Daoy (cell line): ENCODE results near the gene TMUB1. TPM values are rescaled to one million over a fixed set of nuclear protein-coding genes. Genes with fewer than 3 reads are reported as not detected.
A peak's percentile ranks its signal among the peaks of the same experiment; 100 is the strongest.

ENCODE experiments used
- DNase-seq: peaks from one replicate; pipeline ENCODE4 v3.0.0-alpha.2; 2015; ENCODE audit warnings: low read depth
- total RNA-seq: library from RNA; depleted of rRNA; stranded (reverse); fragments of >200 nt; shearing (Covaris generic); gene quantifications from 2 replicates; pipeline ENCODE4 v1.2.3, GENCODE V29; 2014

Gene TMUB1
- total RNA-seq, 1 experiment from 2014 or later, result 51.2 TPM

DNA sequence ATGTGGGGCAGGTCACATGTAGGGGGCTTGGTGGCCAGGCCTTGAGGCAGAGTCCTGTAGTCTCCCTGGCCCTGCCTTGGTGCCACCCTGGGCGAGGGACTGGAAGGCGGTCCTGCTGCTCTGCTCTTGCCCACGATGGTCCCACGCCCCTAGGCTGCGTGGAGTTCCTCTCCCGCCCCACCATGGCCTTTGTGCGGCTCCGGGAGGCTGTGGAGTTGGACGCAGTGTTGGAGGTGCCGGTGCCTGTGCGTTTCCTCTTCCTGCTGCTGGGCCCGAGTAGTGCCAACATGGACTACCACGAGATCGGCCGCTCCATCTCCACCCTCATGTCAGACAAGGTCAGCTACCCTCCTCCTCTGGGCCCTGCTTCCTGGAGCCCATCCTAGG lies 12.7 kb downstream of the TMUB1 start:
- no peak for DNase-seq

DNA sequence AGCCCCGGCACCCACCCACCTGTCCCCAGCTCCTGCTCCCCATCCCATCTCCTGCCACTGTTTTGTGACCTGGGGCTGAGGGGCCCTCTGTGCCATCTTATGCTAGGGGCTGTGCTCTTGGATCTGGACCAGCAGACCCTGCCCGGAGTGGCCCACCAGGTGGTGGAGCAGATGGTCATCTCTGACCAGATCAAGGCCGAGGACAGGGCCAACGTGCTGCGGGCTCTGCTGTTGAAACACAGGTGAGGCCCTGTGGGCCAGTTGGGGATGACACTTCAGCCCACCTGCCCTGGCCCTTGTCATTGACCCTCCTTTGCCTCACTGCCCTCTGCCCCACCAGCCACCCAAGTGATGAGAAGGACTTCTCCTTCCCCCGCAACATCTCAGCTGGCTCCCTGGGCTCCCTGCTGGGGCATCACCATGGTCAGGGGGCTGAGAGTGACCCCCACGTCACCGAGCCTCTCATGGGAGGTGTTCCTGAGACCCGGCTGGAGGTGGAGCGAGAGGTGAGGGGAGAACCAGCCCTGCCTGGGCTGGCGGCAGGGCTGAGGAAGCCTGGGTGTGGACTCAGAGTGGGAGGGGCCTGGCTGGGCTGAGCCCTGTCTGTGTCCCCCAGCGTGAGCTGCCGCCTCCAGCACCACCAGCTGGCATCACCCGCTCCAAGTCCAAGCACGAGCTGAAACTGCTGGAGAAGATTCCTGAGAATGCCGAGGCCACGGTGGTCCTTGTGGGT lies 13.3 kb downstream of the TMUB1 start:
- DNase-seq, result no peak

DNA sequence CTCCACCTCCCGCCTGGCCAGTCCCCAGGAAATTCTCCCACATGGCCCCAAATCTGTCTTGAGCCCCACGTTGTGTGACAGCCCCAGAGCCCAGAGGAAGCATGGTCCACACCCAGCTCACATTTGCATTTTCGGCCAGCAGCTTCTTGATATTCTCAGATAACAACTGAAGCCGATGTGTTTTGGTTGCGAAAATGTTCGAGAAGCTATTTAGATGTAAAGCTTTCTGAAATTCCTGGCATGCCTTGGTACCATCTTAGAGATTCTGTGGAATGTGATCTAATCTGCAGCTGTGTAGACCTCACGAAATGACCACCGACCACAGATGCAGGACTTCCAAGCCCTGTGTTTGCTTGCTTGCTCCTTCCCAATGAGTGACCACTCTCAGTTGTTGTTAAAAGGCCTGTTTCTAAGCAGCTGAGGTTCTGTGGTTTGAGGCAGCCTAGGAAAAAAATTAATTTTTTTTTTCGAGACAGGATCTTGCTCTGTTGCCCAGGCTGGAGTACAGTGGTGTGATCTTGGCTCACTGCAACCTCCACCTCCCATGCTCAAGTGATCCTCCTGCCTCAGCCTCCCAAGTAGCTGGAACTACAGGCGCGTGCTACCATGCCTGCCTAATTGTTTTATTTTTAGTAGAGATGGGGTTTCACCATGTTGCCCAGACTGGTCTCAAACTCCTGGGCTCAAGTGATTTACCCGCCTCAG lies 15.1 kb downstream of the TMUB1 start:
- no peak for DNase-seq

DNA sequence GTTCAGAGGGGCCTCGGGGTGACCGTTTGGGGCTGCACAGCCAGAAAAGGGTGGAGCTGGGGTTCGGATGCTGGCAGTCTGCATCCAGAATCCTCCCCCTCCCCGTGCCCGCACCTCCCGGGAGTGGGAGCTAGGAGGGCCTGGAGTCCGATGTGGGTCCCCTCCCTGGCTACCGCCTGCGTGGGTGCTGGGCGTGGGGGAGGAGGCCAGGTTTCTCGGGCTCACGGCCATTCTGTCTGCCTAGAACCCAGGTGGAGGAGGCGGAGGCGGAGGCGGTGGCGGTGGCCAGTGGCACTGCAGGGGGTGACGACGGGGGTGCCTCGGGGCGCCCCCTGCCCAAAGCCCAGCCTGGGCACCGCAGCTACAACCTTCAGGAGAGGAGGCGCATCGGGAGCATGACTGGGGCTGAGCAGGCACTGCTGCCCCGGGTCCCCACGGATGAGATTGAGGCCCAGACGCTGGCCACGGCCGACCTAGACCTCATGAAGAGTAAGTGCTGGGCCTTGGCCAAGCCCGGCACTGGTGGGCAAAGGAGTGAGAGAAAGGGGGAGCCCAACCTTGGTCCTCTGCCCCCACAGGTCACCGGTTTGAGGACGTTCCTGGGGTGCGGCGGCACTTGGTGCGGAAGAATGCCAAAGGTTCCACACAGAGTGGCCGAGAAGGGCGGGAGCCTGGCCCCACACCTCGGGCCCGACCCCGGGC lies 16.9 kb downstream of the TMUB1 start:
- no peak for DNase-seq

DNA sequence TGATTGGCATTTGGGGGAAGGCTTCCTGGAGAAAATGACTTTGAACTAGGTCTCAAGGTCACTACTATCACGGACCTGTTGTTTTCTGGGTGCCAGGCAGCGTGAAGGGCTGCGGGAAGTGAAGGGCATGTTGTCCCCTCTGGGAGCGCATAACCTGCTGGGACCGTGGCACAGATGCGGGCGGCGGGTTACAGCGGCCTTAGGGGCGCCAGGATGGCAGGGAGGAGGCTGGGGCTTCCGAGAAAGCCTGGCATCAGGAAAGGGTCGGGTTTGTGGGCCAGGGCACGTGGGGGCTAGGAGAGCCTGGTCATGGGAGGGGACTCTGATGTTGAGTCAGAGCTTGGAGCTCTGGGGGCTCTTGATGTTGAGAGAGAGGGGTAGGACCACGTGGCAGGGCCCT lies 17.8 kb downstream of the TMUB1 start:
- no peak for DNase-seq

DNA sequence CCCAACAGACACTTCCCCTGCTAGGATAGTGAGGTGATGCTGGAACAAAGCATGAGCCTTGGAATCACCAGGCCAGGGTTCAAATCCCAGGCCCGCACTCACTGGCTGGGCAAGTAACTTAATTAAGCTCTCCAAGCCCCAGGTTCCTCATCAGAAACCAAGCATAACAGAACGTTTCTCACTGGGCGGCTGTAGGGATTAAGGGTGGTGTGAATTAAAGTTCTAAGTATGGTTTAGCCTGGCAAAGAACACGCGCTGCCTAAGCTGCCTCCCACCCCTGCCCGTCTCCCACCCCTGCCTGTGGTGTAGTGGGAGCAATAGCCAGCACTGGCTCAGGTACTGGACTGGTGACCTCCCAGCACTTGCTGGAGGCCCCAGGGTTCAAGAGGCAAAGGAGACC lies 18.3 kb downstream of the TMUB1 start:
- no peak for DNase-seq

DNA sequence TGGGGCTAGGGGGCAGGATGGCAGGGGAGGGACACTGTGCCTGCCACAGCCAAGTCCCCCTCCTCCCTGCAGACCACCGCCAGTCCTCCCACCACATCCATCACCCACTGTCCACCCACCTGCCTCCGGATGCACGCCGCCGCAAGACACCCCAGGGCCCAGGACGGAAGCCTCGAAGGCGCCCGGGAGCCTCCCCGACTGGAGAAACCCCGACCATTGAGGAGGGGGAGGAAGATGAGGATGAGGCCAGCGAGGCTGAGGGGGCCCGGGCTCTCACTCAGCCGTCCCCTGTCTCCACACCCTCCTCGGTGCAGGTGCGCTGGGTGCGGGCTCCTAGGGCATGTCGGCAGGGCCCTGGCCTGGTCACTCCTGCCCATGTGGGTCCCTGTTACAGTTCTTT lies 18.8 kb downstream of the TMUB1 start:
- no peak for DNase-seq

DNA sequence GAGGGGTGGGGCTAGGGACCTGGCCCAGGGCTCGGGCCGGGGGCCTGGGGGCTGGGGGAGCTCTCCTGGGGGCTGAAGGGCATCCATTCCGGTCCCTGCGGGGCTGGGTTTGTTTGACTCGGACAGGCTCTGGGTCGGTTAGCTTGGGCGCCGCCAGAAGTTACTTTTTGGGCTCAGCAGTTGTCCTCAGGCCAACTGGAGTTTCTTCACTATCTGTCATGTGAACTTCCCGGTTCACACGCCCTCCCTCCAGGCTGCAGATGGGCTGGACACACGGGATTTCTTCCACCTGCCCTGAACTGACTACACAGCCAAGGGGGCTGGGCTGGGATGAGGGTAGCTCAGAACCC lies 20.1 kb downstream of the TMUB1 start:
- no peak for DNase-seq

DNA sequence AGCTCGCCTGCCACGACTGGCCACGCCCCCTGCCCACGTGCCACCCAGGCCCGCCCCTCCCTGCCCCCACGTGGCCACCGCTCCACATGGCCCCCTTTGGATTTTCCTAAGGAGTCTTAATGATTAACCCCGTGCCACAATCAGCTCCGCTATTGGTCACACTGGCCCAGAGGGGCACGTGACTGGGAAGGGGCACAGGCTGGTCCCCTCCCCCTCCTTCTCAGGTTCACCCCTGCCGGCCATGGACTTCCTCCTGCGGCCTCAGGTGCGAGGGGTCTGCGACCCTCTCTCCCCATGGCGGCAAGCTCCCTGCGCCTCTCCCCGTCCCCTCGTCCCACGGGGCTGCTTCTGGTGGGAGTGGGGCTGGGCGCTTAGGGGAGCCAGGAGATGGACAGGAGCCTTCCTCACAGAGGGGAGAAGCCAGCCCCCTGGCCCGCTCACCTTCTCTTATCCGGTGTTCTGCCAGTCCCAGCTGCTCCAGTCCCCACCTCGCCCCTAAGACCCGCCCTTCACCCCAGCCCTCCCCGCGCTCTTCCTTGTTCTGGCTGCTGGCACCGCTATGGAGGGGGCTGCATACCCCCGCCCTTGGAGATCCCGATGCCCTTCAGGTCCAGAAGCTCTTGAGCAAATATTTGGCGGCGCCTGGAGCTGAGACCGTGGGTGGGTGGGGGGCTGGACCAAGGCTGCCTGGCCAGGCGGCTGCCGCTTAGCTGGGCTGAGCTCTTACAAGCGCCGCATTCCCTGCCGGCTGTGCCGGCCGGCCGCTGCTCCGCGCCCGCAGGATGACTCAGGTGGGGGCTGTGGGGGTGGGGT lies 20.7 kb downstream of the TMUB1 start:
- no peak for DNase-seq

DNA sequence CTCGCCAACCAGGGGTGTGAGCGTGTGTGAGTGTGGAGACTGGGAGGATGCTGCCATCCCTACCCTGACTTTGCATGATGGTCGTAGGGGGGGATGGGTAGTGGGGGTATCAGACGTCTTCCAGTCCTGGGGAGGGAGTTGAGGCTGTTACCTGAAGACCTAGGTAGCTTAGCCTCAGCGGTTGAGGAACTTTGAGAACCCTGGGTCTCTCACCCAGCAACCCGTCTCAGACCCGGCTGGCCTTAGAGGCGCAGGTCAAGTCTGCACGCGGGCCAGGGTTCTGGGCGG lies 21.2 kb downstream of the TMUB1 start:
- DNase-seq, result no peak

DNA sequence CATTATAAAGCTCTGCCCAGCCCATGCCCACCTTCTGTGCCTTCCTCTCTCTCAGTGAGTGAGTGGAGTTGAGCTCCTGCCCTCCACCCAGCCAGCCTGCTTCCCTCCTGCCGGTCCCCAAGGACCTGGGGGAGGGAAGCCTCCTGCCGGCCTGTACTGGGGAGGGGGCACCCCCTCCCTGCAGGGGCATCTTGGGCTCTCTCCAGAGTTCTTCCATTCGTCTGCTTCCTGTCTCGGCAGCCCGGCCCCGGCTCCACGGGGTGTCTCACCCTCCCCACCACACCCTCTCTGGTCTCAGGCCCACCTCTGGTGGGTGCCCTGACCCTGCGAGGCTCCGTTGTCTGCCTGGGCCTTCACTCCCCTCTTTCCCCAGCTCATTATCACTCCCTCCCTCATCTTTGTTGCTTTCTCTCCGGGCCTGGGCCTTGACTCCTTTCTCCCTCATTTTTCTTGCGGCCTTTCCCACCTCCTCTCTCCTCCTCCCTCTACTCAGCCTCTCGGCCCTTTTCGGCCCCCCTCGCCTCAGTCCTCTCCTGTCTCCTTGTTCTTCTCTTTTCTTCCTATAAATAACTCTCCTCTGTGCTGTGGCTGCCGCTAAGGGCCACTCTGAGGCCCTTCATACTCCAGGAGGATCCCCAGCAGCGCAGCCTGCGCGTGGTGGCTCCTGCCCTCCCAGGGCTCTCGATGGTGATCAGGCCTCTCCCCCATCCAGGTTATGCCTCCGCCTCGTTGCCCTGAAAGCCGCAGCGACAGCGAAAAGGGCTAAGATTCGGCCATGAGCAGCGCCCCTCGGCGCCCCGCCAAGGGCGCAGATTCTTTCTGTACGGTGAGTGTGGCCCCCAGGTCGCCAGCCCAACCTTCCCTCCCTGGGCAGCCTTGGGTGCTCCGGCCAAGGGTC lies 21.8 kb downstream of the TMUB1 start:
- DNase-seq, result no peak

DNA sequence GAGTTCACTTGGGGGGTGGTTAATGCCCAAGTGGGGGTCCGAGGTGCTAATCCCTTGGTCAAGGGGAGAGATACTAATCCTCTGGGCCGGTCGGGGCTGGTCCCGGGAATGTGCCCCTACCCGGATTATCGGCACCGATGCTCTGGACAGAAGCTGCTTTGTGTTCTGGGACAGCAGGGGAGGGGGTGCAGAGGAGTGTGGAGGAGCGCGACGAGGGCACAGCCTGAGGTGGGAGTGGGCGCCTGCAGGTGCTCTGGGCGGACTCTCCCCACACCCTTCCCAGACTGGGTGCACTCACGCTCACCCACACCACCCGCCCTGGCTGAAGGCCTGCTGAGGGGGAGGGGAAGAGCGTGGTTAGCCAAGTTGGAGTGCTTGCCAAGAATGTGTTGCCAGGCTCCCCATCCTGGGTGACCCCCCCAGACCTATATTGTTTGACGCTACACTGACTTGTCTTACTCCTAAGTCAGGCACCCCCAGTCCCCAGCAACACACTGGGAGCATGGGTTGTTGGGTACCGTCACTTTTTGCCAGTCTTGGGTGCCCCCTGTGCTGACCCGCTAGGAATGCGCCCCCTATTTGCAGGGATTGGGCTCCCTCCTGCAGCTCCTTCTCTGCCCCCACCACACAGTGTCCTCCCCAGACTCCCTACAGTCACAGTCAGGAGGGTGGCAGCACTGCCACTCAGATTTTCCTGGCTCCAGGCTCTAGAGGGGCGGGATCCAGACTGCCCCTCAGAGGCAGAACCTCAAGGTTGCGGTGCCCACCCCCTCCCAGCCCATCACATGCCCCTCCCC lies 22.7 kb downstream of the TMUB1 start:
- DNase-seq, result peak; percentile 67

DNA sequence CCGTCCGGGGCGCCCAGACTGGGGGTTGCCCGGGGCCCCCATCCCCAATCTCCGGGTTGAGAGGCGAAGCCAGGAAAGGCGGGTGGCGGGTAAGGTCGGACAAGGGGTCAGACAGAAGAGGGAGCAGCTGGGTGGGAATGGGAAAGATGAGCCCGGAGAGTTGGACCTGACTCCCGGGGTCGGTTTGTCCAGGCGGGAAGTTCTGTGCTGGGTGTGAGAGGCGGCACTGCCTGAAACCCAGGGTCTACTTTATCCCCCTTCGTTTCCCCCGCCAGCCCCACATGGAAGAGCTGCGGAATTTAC lies 23.2 kb downstream of the TMUB1 start:
- DNase-seq, result peak; percentile 47

DNA sequence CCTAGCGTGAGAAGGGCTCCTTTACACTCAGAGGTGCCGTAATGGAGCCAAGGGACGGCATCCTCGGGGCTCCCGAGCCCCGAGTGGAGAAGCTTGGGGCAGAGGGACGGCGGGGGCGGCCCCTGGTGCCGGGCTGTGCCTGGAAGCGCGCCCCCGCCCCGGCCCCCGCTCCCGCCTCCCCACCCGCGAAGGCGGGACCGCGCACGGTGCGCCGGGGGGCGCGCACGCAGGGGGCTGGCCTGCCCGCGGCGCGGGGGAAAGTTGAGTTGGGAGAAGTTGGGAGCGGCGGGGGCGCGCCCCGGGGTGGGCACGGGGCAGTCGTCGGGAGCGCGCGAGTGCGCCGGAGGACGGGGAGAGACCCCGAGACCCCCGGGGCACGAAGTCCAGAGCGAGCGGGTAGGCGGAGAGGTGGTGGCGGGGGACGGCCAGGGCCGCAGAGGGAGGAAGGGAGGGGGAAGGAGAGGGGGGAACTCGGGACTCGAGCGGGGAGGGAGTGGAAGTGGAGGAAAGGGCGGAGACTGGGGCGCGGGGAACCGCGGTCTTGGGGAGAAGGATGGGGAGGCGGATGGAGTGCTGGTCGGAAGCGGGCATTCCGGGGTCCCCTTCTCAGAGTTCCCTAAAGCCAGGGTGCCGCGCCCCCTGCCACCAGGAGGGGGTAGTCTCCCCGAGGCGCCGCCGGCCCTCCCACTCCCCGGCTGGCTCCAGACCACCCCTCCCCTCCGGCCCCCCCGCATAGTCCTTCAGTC lies 23.8 kb downstream of the TMUB1 start, which contains the start of gene SLC4A2:
Gene SLC4A2 (plus strand): TSS at position 223 of the 746 bp plus-strand sequence. CDS start 2,399 bp downstream, outside the sequence.
- peak; percentile 92 for DNase-seq

DNA sequence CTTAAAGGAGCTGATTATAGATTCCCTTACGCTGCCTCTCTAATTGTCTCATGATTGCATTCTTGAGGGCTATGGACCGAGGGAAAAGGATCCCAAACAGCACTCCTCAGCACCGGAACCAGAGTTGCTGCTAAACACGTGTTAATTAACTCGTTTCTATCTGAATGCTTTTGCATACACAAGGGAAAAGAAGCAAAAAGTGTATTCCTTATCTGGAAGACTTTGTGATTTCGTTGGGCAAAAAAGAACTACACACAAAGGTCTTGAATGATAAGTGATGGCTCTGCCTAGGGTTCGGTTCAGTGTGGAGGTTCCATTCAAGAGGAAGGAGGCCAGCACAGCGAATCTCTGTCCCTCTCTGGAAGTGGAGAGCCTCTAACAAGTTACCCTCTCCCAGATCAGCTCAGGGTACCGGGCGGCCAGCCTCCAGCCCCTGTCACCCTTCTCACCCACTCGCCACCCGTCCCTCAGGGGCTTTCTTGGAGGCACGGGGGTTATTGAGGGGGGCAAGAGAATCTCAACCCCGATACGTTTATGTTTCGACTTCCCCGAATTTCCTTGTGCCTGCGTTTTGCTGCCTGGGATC lies 24.4 kb downstream of the TMUB1 start:
- DNase-seq, result peak; percentile 54

DNA sequence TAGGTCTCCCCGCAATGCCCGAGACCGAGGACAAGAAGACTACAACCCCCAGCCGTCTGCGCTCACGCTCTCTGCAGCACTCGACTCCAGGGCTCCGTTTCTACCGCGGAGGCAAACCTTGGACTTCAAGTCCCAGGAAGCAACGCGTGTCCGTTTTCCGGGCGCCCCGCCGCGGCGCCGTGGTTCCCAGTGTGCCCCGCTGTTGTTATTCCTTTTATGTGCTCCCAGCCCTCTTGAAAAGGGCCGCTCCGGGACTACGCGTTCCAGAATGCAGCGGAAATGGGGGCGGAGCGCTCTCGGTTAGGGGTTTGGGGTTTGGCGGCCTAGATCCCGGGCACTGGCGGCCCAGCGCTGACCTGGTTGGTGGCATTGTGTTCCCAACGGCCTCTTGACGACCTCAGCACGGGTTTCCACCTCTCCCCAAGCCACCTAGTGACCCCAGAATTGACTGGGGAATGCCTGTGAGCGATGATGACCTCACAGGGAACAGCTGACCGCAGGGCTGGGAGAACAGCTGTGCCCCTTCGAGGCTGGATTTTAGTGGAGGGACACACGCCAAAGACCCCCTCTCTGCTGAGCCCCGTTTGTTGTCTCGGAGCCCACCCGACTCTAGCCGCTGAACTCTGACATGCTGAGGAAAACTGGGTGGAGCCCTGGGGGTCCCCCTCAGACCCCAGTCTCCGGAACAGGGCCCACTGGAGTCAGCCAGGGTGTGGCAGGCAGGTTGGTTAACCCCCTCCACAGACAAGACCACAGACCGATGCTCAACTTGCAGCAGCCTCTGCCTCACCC lies 25.1 kb downstream of the TMUB1 start:
- peak; percentile 100 for DNase-seq

DNA sequence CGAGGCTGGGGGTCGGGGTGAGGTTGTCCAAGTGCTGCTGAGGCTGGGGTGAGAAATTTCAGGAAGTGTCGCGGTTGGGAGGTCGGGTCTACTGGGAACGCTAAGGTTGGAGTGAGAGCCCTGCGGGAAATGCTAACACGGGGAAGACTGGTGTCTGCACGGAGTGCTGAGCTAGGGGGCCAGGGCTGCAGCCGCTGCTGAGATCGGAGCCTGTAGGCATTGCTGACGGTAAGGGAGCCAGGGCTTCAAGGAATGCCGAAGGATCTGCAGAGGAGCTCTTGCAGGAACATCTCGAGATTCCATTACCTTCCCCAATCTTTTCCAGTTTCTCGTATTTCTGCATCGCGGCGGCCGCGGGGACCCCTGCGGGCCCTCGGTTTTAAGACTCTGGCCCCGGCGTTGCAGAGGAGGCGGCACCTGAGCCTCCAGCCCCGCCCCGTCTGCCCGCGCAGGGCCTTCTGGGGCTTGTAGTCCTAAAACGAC lies 25.7 kb downstream of the TMUB1 start, which contains the start of gene CDK5:
Gene CDK5 (minus strand): TSS at position 392 of the 483 bp plus-strand sequence. CDS start 49 bp downstream, at position 343.
- DNase-seq, result no peak
